AG10803 (cell line): ENCODE measurements around the gene SHMT2.

Experiments used
- DNase-seq: peaks from one replicate; pipeline ENCODE4 v3.0.0; 2010; ENCODE audit warnings: low read depth
- H3K4me3 ChIP-seq: 2 replicates; pipeline ENCODE4 v1.5.1; 2011; ENCODE audit warnings: mild to moderate bottlenecking, low read length, control low read depth
- TF ChIP-seq, protein P1 (sequence below): conservative IDR thresholded peaks from 2 replicates; pipeline ENCODE4 v1.5.1; 2011; ENCODE audit warnings: mild to moderate bottlenecking, low read length, control low read depth, inconsistent platforms

SHMT2 gene

DNA sequence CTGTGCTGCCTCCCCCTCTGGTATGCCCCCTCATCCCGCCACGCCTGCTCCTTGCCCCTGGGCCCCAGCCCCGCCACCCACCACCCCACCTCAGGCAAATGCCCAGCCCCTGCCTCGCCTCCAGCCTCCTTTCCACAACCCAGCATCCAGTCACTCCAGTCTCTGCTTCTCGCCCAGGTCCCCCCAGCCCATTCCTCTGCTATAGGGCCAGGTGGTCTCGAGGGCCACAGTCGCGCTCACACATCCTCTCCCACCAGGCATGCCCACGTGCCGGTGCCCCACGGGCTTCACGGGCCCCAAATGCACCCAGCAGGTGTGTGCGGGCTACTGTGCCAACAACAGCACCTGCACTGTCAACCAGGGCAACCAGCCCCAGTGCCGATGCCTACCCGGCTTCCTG, 19.1 kb upstream of the SHMT2 start:
- no peak for DNase-seq
- H3K4me3 ChIP-seq = no peak overlapping the region
- TF ChIP-seq, protein P1, sequence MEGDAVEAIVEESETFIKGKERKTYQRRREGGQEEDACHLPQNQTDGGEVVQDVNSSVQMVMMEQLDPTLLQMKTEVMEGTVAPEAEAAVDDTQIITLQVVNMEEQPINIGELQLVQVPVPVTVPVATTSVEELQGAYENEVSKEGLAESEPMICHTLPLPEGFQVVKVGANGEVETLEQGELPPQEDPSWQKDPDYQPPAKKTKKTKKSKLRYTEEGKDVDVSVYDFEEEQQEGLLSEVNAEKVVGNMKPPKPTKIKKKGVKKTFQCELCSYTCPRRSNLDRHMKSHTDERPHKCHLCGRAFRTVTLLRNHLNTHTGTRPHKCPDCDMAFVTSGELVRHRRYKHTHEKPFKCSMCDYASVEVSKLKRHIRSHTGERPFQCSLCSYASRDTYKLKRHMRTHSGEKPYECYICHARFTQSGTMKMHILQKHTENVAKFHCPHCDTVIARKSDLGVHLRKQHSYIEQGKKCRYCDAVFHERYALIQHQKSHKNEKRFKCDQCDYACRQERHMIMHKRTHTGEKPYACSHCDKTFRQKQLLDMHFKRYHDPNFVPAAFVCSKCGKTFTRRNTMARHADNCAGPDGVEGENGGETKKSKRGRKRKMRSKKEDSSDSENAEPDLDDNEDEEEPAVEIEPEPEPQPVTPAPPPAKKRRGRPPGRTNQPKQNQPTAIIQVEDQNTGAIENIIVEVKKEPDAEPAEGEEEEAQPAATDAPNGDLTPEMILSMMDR = no peak

DNA sequence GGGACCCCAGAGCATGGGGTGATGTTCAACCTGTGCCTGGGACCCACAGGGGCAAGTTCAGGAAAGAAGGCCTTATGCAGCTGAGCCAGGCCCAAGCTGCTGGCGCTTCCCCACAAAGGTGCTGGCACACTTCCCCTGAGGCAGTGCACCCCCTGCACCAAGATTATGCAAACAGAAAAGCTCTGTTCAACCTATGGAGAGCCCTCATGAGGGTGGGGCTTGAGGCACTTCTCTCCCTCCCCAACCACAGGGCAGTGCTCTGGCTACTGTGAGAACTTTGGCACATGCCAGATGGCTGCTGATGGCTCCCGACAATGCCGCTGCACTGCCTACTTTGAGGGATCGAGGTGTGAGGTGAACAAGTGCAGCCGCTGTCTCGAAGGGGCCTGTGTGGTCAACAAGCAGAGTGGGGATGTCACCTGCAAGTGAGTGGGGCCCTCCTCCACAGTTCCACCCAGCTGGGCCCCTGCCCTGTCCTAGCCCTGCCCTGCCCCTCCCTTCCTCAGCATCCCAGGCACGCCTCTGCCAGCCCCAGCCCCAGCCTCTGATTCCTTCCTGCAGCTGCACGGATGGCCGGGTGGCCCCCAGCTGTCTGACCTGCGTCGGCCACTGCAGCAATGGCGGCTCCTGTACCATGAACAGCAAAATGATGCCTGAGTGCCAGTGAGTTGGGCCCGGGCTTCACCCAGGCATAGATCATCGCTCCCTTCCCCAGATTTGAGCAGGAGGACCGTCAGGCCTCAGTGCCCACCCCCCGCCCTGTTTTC, 18.4 kb upstream of the SHMT2 start:
- no peak overlapping the region for H3K4me3 ChIP-seq
- no peak for DNase-seq
- TF ChIP-seq, protein P1 = no peak

DNA sequence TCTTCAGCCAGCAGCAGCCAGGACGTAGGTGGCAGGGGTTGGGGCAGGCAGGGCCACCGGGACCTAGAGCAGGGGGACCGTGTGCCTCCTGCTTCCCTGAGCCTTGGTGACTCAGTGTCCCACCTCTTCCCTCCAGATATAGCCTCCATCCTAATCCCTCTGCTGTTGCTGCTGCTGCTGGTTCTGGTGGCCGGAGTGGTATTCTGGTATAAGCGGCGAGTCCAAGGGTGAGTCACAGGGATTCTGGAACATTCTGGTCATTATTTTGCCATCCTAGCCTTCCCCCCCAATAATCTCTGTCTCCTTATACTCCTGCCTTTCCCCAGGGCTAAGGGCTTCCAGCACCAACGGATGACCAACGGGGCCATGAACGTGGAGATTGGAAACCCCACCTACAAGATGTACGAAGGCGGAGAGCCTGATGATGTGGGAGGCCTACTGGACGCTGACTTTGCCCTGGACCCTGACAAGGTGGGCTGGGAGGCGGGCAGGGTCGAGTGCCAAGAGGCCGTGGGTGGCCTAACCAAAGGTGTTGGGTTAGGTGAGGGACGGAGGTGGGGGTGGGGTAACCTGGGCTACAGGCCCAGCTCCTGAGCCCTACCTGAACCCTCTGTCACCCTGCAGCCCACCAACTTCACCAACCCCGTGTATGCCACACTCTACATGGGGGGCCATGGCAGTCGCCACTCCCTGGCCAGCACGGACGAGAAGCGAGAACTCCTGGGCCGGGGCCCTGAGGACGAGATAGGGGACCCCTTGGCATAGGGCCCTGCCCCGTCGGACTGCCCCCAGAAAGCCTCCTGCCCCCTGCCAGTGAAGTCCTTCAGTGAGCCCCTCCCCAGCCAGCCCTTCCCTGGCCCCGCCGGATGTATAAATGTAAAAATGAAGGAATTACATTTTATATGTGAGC, 17.5 kb upstream of the SHMT2 start:
- DNase-seq = no peak
- no peak overlapping the region for H3K4me3 ChIP-seq
- TF ChIP-seq, protein P1 = peak; percentile 14; the same call in 1 of the 2 replicates

DNA sequence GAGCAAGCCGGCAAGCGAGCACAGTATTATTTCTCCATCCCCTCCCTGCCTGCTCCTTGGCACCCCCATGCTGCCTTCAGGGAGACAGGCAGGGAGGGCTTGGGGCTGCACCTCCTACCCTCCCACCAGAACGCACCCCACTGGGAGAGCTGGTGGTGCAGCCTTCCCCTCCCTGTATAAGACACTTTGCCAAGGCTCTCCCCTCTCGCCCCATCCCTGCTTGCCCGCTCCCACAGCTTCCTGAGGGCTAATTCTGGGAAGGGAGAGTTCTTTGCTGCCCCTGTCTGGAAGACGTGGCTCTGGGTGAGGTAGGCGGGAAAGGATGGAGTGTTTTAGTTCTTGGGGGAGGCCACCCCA, 16.8 kb upstream of the SHMT2 start:
- TF ChIP-seq, protein P1 = no peak

DNA sequence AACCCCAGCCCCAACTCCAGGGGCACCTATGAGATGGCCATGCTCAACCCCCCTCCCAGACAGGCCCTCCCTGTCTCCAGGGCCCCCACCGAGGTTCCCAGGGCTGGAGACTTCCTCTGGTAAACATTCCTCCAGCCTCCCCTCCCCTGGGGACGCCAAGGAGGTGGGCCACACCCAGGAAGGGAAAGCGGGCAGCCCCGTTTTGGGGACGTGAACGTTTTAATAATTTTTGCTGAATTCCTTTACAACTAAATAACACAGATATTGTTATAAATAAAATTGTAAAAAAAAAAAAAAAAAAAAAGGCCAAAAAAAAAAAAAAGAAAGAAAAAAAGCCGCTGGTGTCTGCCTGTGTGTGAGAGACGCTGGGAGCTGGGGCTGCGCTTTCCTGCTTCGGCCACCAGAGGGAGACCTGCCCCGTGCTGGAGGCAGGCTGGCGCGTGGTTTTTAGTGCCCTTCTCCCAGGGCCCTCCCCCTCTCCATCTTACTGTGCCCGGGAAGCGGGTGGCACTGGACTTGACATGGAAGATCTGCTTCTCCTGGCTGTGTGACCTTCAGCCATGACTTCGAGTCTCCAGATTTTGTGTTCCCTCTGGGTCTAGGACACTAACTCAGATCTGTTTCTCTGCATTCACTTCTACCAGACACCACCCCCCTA, 16.3 kb upstream of the SHMT2 start:
- peak; percentile 86 for DNase-seq
- no peak overlapping the region for H3K4me3 ChIP-seq
- TF ChIP-seq, protein P1 = peak; percentile 88

More for the DNA sequence above, 16.8 kb upstream of the SHMT2 start:
- H3K4me3 ChIP-seq = no peak overlapping the region
- no peak for DNase-seq

DNA sequence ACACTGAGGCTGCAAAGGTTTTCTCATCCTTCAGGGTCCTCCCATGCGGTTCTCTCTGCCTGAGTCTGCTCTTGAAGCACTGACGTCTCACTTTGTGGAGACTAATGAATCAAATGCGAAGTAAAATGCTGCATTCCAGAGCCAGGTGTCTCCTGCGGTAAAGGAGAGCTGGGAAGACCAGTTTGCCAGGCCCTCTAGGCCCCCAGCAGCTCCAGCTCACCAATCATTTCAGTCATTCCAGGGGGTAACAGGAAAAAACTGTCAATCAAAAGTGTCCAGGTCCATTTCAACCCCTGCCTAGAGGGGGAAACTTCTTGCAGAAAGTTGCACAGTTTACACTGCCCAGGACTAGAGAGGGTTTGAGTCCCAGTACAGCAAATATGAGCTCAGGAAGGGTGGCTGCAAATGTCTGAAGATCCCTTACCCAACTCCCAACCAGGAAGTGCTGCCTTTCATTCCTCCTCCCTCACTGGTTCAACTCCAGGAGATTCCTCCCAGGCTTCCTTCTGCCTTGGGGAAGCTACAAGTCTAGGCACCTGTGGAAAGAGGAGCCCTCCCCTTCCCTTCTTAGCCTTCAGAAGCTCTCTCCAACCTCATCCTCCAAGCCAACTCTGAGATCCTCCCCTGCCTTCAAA, 15.6 kb upstream of the SHMT2 start:
- no peak overlapping the region for H3K4me3 ChIP-seq
- DNase-seq = peak; percentile 41
- TF ChIP-seq, protein P1 = no peak
